ENCODE results near the gene DNAH17. TPM values are rescaled to one million over a fixed set of nuclear protein-coding genes. Genes with fewer than 3 reads are reported as not detected.

DNAH17 gene
- total RNA-seq, 1 donor from 2014 or later = 2.8 TPM

DNA sequence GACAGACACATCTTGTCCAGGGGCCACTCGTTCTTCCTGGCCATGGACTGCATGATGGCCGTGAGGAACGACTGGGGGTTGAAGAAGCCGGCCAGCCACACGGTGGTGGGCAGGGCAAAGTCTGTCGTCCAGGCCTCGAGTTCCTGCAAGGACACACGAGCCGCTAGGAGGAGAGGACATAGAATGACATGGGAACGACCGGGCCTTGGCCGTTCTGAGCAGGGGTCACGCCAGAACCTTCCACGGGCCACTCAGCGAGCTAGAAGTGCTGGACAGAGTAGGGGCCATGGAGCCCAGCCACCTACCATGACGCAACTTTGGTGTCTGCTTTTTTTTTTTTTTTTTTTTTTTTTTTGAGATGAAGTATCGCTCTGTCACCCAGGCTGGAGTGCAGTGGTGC, 151.8 kb downstream of the DNAH17 start:
- ATAC-seq (peak; percentile 46), DNase-seq (peak; percentile 82)
- Histone ChIP-seq H3K9me3 (no peaks in the 10 kb centered on the region), H3K4me1 (peaks cover 27% of the 10 kb centered on the region), H3K27ac (peak overlapping the region; percentile 4), H3K36me3 (peaks cover 75% of the 10 kb centered on the region), H3K4me3 (no peak overlapping the region), H3K27me3 (no peaks in the 10 kb centered on the region)
- TF ChIP-seq, protein P1, sequence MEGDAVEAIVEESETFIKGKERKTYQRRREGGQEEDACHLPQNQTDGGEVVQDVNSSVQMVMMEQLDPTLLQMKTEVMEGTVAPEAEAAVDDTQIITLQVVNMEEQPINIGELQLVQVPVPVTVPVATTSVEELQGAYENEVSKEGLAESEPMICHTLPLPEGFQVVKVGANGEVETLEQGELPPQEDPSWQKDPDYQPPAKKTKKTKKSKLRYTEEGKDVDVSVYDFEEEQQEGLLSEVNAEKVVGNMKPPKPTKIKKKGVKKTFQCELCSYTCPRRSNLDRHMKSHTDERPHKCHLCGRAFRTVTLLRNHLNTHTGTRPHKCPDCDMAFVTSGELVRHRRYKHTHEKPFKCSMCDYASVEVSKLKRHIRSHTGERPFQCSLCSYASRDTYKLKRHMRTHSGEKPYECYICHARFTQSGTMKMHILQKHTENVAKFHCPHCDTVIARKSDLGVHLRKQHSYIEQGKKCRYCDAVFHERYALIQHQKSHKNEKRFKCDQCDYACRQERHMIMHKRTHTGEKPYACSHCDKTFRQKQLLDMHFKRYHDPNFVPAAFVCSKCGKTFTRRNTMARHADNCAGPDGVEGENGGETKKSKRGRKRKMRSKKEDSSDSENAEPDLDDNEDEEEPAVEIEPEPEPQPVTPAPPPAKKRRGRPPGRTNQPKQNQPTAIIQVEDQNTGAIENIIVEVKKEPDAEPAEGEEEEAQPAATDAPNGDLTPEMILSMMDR (IDR thresholded peaks at IDR 0.05) = no peak
- intact Hi-C loops (cut with DNase I) = no loop called here

DNA sequence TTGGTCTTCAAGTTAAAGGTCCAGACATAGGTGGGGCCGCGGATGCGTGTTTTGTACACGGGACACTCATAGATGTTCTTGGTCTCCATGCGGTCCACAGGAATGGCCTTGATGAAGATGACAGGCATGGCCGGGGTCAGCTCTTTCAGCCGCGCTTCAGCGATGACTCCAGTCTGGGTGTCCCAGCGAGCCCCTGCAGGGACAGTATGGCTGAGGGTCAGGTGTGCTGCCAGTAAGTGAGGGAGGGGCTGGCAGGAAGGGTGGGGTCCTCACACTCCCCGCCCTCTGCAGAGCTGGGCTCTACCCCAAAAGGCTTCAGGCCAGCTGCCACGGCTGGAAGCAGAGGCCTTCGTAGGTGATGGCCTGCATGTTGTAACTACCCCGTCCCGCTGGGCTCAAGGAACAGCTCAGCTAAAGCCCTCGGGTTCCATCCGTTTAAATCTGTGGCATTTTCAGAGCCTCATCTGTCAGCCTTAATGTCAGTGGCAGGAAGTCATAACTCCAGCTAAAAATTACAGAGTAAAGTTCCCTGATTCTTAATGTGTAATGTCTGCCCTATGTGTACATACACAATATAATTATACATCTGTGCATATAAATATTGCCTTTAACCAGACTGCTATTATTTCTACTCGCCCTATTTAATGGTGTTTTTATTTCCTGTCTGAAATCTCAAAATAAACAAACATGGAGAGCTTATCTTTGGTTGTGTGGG, 153.1 kb downstream of the DNAH17 start:
- no peaks in the 10 kb centered on the region for H3K27me3 ChIP-seq
- H3K36me3 ChIP-seq = peaks cover 76% of the 10 kb centered on the region
- ATAC-seq = no peak
- H3K4me3 ChIP-seq = no peak overlapping the region
- H3K4me1 ChIP-seq = peaks cover 40% of the 10 kb centered on the region
- H3K27ac ChIP-seq = peak overlapping the region; percentile 11
- H3K9me3 ChIP-seq = no peaks in the 10 kb centered on the region
- intact Hi-C loops (cut with DNase I) = loop anchor here (5.0 kb wide), 2 partner anchors 62 to 137 kb away; partner anchors contain the start of gene SOCS3
- TF ChIP-seq, protein P1 (IDR thresholded peaks at IDR 0.05) = no peak
- DNase-seq = no peak

- no peaks in the 10 kb centered on the region for H3K27me3 ChIP-seq
- DNase-seq = no peak
- H3K36me3 ChIP-seq = peaks cover 74% of the 10 kb centered on the region
- H3K4me1 ChIP-seq = peaks cover 42% of the 10 kb centered on the region
- TF ChIP-seq, protein P1 (IDR thresholded peaks at IDR 0.05) = no peak
- ATAC-seq = peak; percentile 4
- H3K9me3 ChIP-seq = no peaks in the 10 kb centered on the region
- intact Hi-C loops (cut with DNase I) = loop anchor here (5.0 kb wide), 2 partner anchors 61 to 136 kb away; partner anchors contain the start of gene SOCS3
- no peak overlapping the region for H3K4me3 ChIP-seq
- H3K27ac ChIP-seq = peak overlapping the region; percentile 11
These were observed 154.2 kb downstream of the DNAH17 start for GRCh38 chr17:78422872-78423588.

DNA sequence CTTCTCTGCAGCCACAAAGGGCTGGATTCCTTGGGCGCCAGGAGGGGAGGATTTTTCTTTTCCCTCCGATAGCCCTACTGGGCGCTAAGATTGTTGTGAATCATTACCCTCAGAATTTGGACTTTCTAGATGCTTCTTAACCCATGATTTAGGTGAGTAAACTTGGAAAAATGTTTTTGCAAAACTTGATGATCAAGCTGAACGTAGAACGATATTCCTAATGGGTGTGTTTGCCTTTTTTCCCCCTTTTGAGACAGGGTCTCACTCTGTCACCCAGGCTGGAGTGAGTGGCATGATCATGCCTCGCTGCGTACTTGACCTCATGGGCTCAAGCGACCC, 155.0 kb downstream of the DNAH17 start:
- H3K36me3 ChIP-seq = peaks cover 68% of the 10 kb centered on the region
- no peak for ATAC-seq
- TF ChIP-seq, protein P1 (IDR thresholded peaks at IDR 0.05) = no peak
- no peaks in the 10 kb centered on the region for H3K9me3 ChIP-seq
- intact Hi-C loops (cut with DNase I) = loop anchor here (5.0 kb wide), 2 partner anchors 60 to 135 kb away; partner anchors contain the start of gene SOCS3
- no peaks in the 10 kb centered on the region for H3K27me3 ChIP-seq
- H3K27ac ChIP-seq = no peak overlapping the region
- DNase-seq = no peak
- H3K4me1 ChIP-seq = peaks cover 48% of the 10 kb centered on the region
- H3K4me3 ChIP-seq = no peak overlapping the region

DNA sequence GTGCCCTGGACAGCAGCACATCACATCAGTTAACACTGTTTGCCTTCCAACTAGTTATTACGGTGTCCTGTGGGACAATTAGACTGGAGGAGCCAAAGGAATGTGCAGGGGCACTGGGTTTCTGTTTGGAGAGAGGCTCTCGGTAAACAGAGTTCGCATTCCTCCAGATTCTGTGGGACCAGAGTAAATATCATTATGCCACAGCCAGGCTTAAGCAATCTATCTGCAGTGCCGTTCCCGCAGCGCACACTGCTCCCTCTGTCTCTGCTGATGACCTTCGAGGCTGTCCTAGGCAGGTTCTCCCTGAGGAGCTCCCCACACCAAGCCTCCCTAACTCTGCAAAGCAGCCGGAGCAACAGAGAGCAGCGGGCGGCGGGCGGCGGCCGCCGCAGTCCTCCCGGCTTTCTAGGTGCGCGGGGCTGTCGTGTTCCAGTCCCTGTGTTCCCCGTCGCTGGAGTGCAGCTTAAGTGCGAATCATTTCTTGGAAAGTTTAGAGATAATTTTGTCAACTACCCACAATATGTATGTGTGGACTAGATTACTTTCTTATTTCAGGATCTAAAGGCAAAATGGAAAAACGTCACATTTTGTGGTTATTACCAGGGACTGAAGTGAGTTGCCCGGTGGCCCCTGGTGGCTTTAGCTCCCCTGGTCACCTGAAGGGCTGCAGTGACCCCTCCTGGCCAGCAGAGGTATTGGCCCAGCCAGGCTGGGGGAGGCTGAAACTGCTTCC, 155.5 kb downstream of the DNAH17 start:
- DNase-seq (peak; percentile 89), ATAC-seq (peak; percentile 85)
- Histone ChIP-seq H3K4me1 (peaks cover 54% of the 10 kb centered on the region), H3K27ac (no peak overlapping the region), H3K36me3 (peaks cover 62% of the 10 kb centered on the region), H3K4me3 (no peak overlapping the region), H3K9me3 (no peaks in the 10 kb centered on the region), H3K27me3 (no peaks in the 10 kb centered on the region)
- TF ChIP-seq, protein P1 (IDR thresholded peaks at IDR 0.05) = peak; percentile 99
- intact Hi-C loops (cut with DNase I) = loop anchor here (5.0 kb wide), 2 partner anchors 59 to 134 kb away; partner anchors contain the start of gene SOCS3
